HEK293 (cell line): Measurements from ENCODE around the gene DNAJC11.
A peak's percentile ranks its signal among the peaks of the same experiment; 100 is the strongest.

Experiments
- CTCF ChIA-PET: fragments of 350-600 bp; formaldehyde crosslinking; extraction: SDS; loops from one replicate; lab custom pipeline; 2021; ENCODE audit warnings: antibody characterized with exemption; lab: Yijun Ruan, JAX
- POLR2A ChIA-PET: fragments of 300-600 bp; formaldehyde crosslinking; extraction: SDS; loops from one replicate; lab custom pipeline; 2020; ENCODE audit warnings: antibody characterized with exemption, inconsistent platforms; lab: Yijun Ruan, JAX
- H3K27ac ChIP-seq: fragments of 200-500 bp; sonication (Bioruptor generic); 2 replicates; pipeline ENCODE4 v1.5.1; 2014; ENCODE audit warnings: low read depth, low read length, control low read depth, inconsistent platforms; ENCODE audit errors: extremely low read depth
- H3K36me3 ChIP-seq, 2 experiments: fragments of 200-500 bp in 1 of 2; sonication (Bioruptor generic) in 1 of 2; 1 replicate in 1 of 2; 2 replicates in 1 of 2; pipeline ENCODE4 v1.5.1; 2014 to 2017; ENCODE audit warnings: inconsistent platforms in 2 of 2, low read length in 2 of 2; ENCODE audit not compliant: control insufficient read depth in 2 of 2, insufficient read depth in 1 of 2
- H3K4me1 ChIP-seq: fragments of 200-500 bp; sonication (Bioruptor generic); 2 replicates; pipeline ENCODE4 v1.5.1; 2014; ENCODE audit warnings: mild to moderate bottlenecking, low read length, inconsistent platforms; ENCODE audit not compliant: control insufficient read depth, insufficient read depth
- H3K4me3 ChIP-seq: 2 replicates; pipeline ENCODE4 v1.5.1; 2011; ENCODE audit warnings: low read depth, mild to moderate bottlenecking, control low read depth, low read length, moderate library complexity
- H3K9me3 ChIP-seq: fragments of 200-500 bp; sonication (Bioruptor generic); 2 replicates; pipeline ENCODE4 v1.5.1; 2014; ENCODE audit warnings: low read depth, low read length, inconsistent platforms; ENCODE audit not compliant: control insufficient read depth, insufficient read depth
- ATF2 ChIP-seq: fragments of 450-650 bp; formaldehyde crosslinking; IDR thresholded peaks from 2 replicates; pipeline ENCODE4 v1.5.1; 2016; ENCODE audit warnings: missing biosample characterization, missing genetic modification characterization, low read depth
- BCL11A ChIP-seq: fragments of 450-650 bp; formaldehyde crosslinking; IDR thresholded peaks from 2 replicates; pipeline ENCODE4 v1.5.1; 2016; ENCODE audit warnings: low read depth, missing biosample characterization, missing genetic modification characterization
- EGR2 ChIP-seq: fragments of 450-650 bp; formaldehyde crosslinking; IDR thresholded peaks from 2 replicates; pipeline ENCODE4 v1.5.1; 2016; ENCODE audit warnings: low read depth, missing biosample characterization, missing genetic modification characterization
- PBX3 ChIP-seq: sonication (generic); formaldehyde crosslinking; IDR thresholded peaks from 2 replicates; pipeline ENCODE4 v1.8.1; 2022; ENCODE audit warnings: mild to moderate bottlenecking, moderate library complexity, missing genetic modification reagents
- SCRT1 ChIP-seq: fragments of 450-650 bp; formaldehyde crosslinking; IDR thresholded peaks from 2 replicates; pipeline ENCODE4 v1.5.1; 2016; ENCODE audit warnings: missing biosample characterization, missing genetic modification characterization, borderline replicate concordance
- ZBTB11 ChIP-seq: fragments of 450-650 bp; formaldehyde crosslinking; conservative IDR thresholded peaks from 2 replicates; pipeline ENCODE4 v1.5.1; 2016; ENCODE audit warnings: low read depth, missing biosample characterization, missing genetic modification characterization
- ZBTB8A ChIP-seq: fragments of 450-650 bp; formaldehyde crosslinking; IDR thresholded peaks from 2 replicates; pipeline ENCODE4 v1.5.1; 2016; ENCODE audit warnings: missing biosample characterization, missing genetic modification characterization
- ZFHX2 ChIP-seq: fragments of 450-650 bp; formaldehyde crosslinking; conservative IDR thresholded peaks from 2 replicates; pipeline ENCODE4 v1.5.1; 2016; ENCODE audit warnings: missing biosample characterization, missing genetic modification characterization
- ZIC2 ChIP-seq: fragments of 450-650 bp; formaldehyde crosslinking; IDR thresholded peaks from 2 replicates; pipeline ENCODE4 v1.5.1; 2016; ENCODE audit warnings: missing biosample characterization, missing genetic modification characterization
- ZNF133 ChIP-seq: fragments of 450-650 bp; formaldehyde crosslinking; IDR thresholded peaks from 2 replicates; pipeline ENCODE4 v1.5.1; 2016; ENCODE audit warnings: missing biosample characterization, missing genetic modification characterization
- ZNF266 ChIP-seq: fragments of 450-650 bp; formaldehyde crosslinking; IDR thresholded peaks from 2 replicates; pipeline ENCODE4 v1.5.1; 2016; ENCODE audit warnings: missing biosample characterization, missing genetic modification characterization, low read depth
- ZNF302 ChIP-seq: fragments of 450-650 bp; formaldehyde crosslinking; IDR thresholded peaks from 2 replicates; pipeline ENCODE4 v1.5.1; 2016; ENCODE audit warnings: missing biosample characterization, missing genetic modification characterization, low read depth
- ZNF335 ChIP-seq: fragments of 450-650 bp; formaldehyde crosslinking; conservative IDR thresholded peaks from 2 replicates; pipeline ENCODE4 v1.5.1; 2016; ENCODE audit warnings: missing biosample characterization, missing genetic modification characterization
- ZNF416 ChIP-seq: fragments of 450-650 bp; formaldehyde crosslinking; IDR thresholded peaks from 2 replicates; pipeline ENCODE4 v1.5.1; 2016; ENCODE audit warnings: missing biosample characterization, missing genetic modification characterization
- ZNF48 ChIP-seq: fragments of 450-650 bp; formaldehyde crosslinking; IDR thresholded peaks from 2 replicates; pipeline ENCODE4 v1.5.1; 2016; ENCODE audit warnings: missing biosample characterization, missing genetic modification characterization
- ZNF514 ChIP-seq: fragments of 450-650 bp; formaldehyde crosslinking; IDR thresholded peaks from 2 replicates; pipeline ENCODE4 v1.5.1; 2016; ENCODE audit warnings: missing biosample characterization, missing genetic modification characterization
- ZNF544 ChIP-seq: fragments of 450-650 bp; formaldehyde crosslinking; IDR thresholded peaks from 2 replicates; pipeline ENCODE4 v1.5.0; 2017; ENCODE audit warnings: missing biosample characterization, missing genetic modification characterization
- ZNF621 ChIP-seq: fragments of 450-650 bp; formaldehyde crosslinking; IDR thresholded peaks from 2 replicates; pipeline ENCODE4 v1.5.1; 2017; ENCODE audit warnings: missing biosample characterization, missing genetic modification characterization
- ZNF704 ChIP-seq: fragments of 450-650 bp; formaldehyde crosslinking; IDR thresholded peaks from 2 replicates; pipeline ENCODE4 v1.5.1; 2016; ENCODE audit warnings: missing biosample characterization, missing genetic modification characterization
- ZNF830 ChIP-seq: fragments of 450-650 bp; IDR thresholded peaks from 2 replicates; pipeline ENCODE4 v1.5.0; 2018; ENCODE audit warnings: missing biosample characterization, missing genetic modification characterization, low read depth, mild to moderate bottlenecking, moderate library complexity
- ZSCAN23 ChIP-seq: fragments of 450-650 bp; formaldehyde crosslinking; IDR thresholded peaks from 2 replicates; pipeline ENCODE4 v1.5.1; 2016; ENCODE audit warnings: missing biosample characterization, missing genetic modification characterization
- ZSCAN30 ChIP-seq: fragments of 450-650 bp; IDR thresholded peaks from 2 replicates; pipeline ENCODE4 v1.5.1; 2018; ENCODE audit warnings: missing biosample characterization, mild to moderate bottlenecking, missing genetic modification characterization, moderate library complexity

DNAJC11 gene

GRCh38 chr1:6628971-6629479, 72.6 kb downstream of the DNAJC11 start:
- Histone ChIP-seq H3K27ac (no peak overlapping the region), H3K36me3 (peaks cover 31 to 78% of the 10 kb centered on the region in 2 experiments; a peak in 2 of 3 replicates), H3K4me1 (no peaks in the 10 kb centered on the region), H3K9me3 (no peaks in the 10 kb centered on the region), H3K4me3 (no peak overlapping the region)
- ChIA-PET POLR2A (no interaction called here), CTCF (no interaction called here)
- no peak for TF ChIP-seq ZNF335 (tag by site-specific recombination)
- no peak for TF ChIP-seq ZIC2 (tag by site-specific recombination)
- TF ChIP-seq ZNF416 (tag by site-specific recombination), result no peak
- TF ChIP-seq ZFHX2 (tag by site-specific recombination), result peak; percentile 54
- no peak for TF ChIP-seq ZNF133 (tag by site-specific recombination)
- no peak for TF ChIP-seq ZNF830 (tag by site-specific recombination)
- peak; percentile 81 for TF ChIP-seq EGR2 (tag by site-specific recombination)
- no peak for TF ChIP-seq ZNF514 (tag by site-specific recombination)
- no peak for TF ChIP-seq ZNF266 (tag by site-specific recombination)

GRCh38 chr1:6627841-6628545, 73.6 kb downstream of the DNAJC11 start:
- CTCF ChIA-PET, result interaction anchor here (0.6 to 1.1 kb wide), 3 partner anchors 18 to 683 kb away, joined by 3 to 6 read pairs (median 3); no protein-coding TSS in a partner anchor
- TF ChIP-seq ZSCAN30 (tag by site-specific recombination) (no peak), ZBTB11 (tag by site-specific recombination) (no peak), PBX3 (CRISPR knock-in tag) (no peak), SCRT1 (tag by site-specific recombination) (no peak), ZNF544 (tag by site-specific recombination) (no peak), ZNF621 (tag by site-specific recombination) (no peak), ZSCAN23 (tag by site-specific recombination) (no peak)

GRCh38 chr1:6627031-6627430, 74.6 kb downstream of the DNAJC11 start:
- Histone ChIP-seq H3K4me3 (no peak overlapping the region), H3K27ac (no peak overlapping the region), H3K4me1 (no peaks in the 10 kb centered on the region), H3K36me3 (peaks cover 26 to 78% of the 10 kb centered on the region in 2 experiments; a peak in 2 of 3 replicates), H3K9me3 (no peaks in the 10 kb centered on the region)
- POLR2A ChIA-PET, result no interaction called here
- CTCF ChIA-PET, result interaction anchor here (0.6 to 1.0 kb wide), 2 partner anchors 8 to 69 kb away, joined by 3 to 4 read pairs; no protein-coding TSS in a partner anchor
- no peak for TF ChIP-seq ZBTB8A (tag by site-specific recombination)
- TF ChIP-seq BCL11A (tag by site-specific recombination), result no peak
- no peak for TF ChIP-seq ZNF302 (tag by site-specific recombination)
- no peak for TF ChIP-seq ZNF544 (tag by site-specific recombination)
- TF ChIP-seq ATF2 (tag by site-specific recombination), result no peak
- no peak for TF ChIP-seq ZNF48 (tag by site-specific recombination)
- TF ChIP-seq ZNF704 (tag by site-specific recombination), result no peak

More at GRCh38 chr1:6627841-6628545, 73.6 kb downstream of the DNAJC11 start:
- no peaks in the 10 kb centered on the region for H3K4me1 ChIP-seq
- H3K9me3 ChIP-seq, result no peaks in the 10 kb centered on the region
- no peak overlapping the region for H3K4me3 ChIP-seq
- H3K36me3 ChIP-seq, result peaks cover 26 to 78% of the 10 kb centered on the region in 2 experiments; a peak in 2 of 3 replicates
- POLR2A ChIA-PET, result no interaction called here
- H3K27ac ChIP-seq, result no peak overlapping the region
